HCT116 (cell line): Measurements from ENCODE around the gene IGF2BP3. TPM values are rescaled to one million over a fixed set of nuclear protein-coding genes. Genes with fewer than 3 reads are reported as not detected.

ENCODE experiments used
- ATAC-seq: fragments of 200-7000 bp; cut with Tn5 transposase; 2 replicates; pipeline ENCODE4 v1.9.1; 2020; ENCODE audit warnings: mild to moderate bottlenecking, moderate library complexity
- BruUV-seq: library from RNA; stranded (reverse); fragments of 400-500 nt; replicated peaks from 2 replicates; lab custom pipeline; 2021; lab: Mats Ljungman, UMichigan
- CTCF ChIA-PET: fragments of 300-600 bp; sonication (Branson Sonifier 250); formaldehyde crosslinking; loops from one replicate; lab custom pipeline; 2021; ENCODE audit warnings: antibody characterized with exemption; lab: Charles Lee
- POLR2A ChIA-PET: fragments of 300-600, 350-600 bp; sonication (Branson Sonifier 250); formaldehyde crosslinking; loops from one replicate; lab custom pipeline; 2021; ENCODE audit warnings: antibody characterized with exemption; lab: Charles Lee
- RAD21 ChIA-PET, 2 experiments: fragments of 300-600 bp; sonication (Branson Sonifier 250); formaldehyde crosslinking; loops; one replicate each; lab custom pipeline; 2023; ENCODE audit warnings: low total read pairs in 2 of 2; ENCODE audit not compliant: uncharacterized antibody in 2 of 2, unreplicated experiment in 2 of 2, low non-redundant PET in 1 of 2; lab: Charles Lee
- DNase-seq: peaks from one replicate; pipeline ENCODE4 v3.0.0-alpha.2; 2010; ENCODE audit warnings: low read depth, low spot score
- H2AFZ ChIP-seq: fragments of 200-600 bp; shearing (Covaris generic), sonication (generic); 2 replicates; pipeline ENCODE4 v1.6.1; 2017; ENCODE audit warnings: low read depth, mixed run types, mixed read lengths, antibody characterized with exemption, low read length; ENCODE audit not compliant: poor library complexity, severe bottlenecking
- H3K27ac ChIP-seq: 2 replicates; pipeline ENCODE4 v1.5.1; 2012; ENCODE audit warnings: low read depth, low read length
- H3K27me3 ChIP-seq: fragments of 200-600 bp; sonication (generic); 2 replicates; pipeline ENCODE4 v1.6.1; 2016; ENCODE audit warnings: mixed run types, low read length, mixed read lengths; ENCODE audit not compliant: insufficient read depth
- H3K36me3 ChIP-seq, 2 experiments: fragments of 200-500 bp in 1 of 2; fragments of 200-600 bp in 1 of 2; sonication (Bioruptor generic) in 1 of 2; sonication (generic) in 1 of 2; 2 replicates each; pipeline versions ENCODE4 v1.5.1 to v1.6.1; 2014 to 2016; ENCODE audit warnings: low read length in 2 of 2, inconsistent platforms in 1 of 2, mixed read lengths in 1 of 2, mixed run types in 1 of 2; ENCODE audit not compliant: insufficient read depth in 2 of 2, control insufficient read depth in 1 of 2
- H3K4me1 ChIP-seq, 2 experiments: fragments of 200-600 bp in 1 of 2; sonication (generic) in 1 of 2; 2 replicates each; pipeline versions ENCODE4 v1.5.1 to v1.6.1; 2012 to 2017; ENCODE audit warnings: low read length in 2 of 2, inconsistent platforms in 1 of 2, mild to moderate bottlenecking in 1 of 2, mixed read lengths in 1 of 2, mixed run types in 1 of 2, moderate library complexity in 1 of 2; ENCODE audit not compliant: insufficient read depth in 2 of 2, control insufficient read depth in 1 of 2
- H3K4me2 ChIP-seq: fragments of 200-600 bp; sonication (generic); 2 replicates; pipeline ENCODE4 v1.6.1; 2017; ENCODE audit warnings: mixed run types, low read length, mixed read lengths
- H3K4me3 ChIP-seq, 2 experiments: fragments of 200-600 bp in 1 of 2; sonication (generic) in 1 of 2; replicated peaks in 1 of 2; 2 replicates each; pipeline ENCODE4 v1.5.1; 2011 to 2016; ENCODE audit warnings: low read length in 2 of 2, control low read depth in 1 of 2, low read depth in 1 of 2, mild to moderate bottlenecking in 1 of 2, mixed read lengths in 1 of 2, mixed run types in 1 of 2
- H3K79me2 ChIP-seq: fragments of 200-600 bp; sonication (generic); 2 replicates; pipeline ENCODE4 v1.6.1; 2017; ENCODE audit warnings: mild to moderate bottlenecking, mixed run types, low read length, moderate library complexity, mixed read lengths; ENCODE audit not compliant: insufficient read depth
- H3K9ac ChIP-seq: fragments of 200-600 bp; sonication (generic); 2 replicates; pipeline ENCODE4 v1.6.1; 2016; ENCODE audit warnings: low read length, mixed read lengths
- H3K9me2 ChIP-seq: fragments of 200-600 bp; sonication (generic), shearing (Covaris generic); 2 replicates; pipeline ENCODE4 v1.6.1; 2017; ENCODE audit warnings: mixed run types, mild to moderate bottlenecking, moderate library complexity; ENCODE audit not compliant: insufficient read depth
- H3K9me3 ChIP-seq, 2 experiments: fragments of 200-500 bp in 1 of 2; fragments of 200-600 bp in 1 of 2; sonication (Bioruptor generic) in 1 of 2; sonication (generic) in 1 of 2; 2 replicates each; pipeline ENCODE4 v1.6.1; 2014 to 2017; ENCODE audit warnings: low read length in 2 of 2, mixed read lengths in 2 of 2, inconsistent platforms in 1 of 2, low read depth in 1 of 2, mild to moderate bottlenecking in 1 of 2, mixed run types in 1 of 2, moderate library complexity in 1 of 2; ENCODE audit not compliant: control insufficient read depth in 1 of 2, insufficient read depth in 1 of 2
- H4K20me1 ChIP-seq: fragments of 200-600 bp; sonication (generic), shearing (Covaris generic); 2 replicates; pipeline ENCODE4 v1.6.1; 2017; ENCODE audit warnings: mixed run types, mild to moderate bottlenecking, moderate library complexity; ENCODE audit not compliant: insufficient read depth
- CBX3 ChIP-seq: IDR thresholded peaks from 2 replicates; pipeline ENCODE4 v1.6.1; 2012; ENCODE audit warnings: low read depth
- CEBPB ChIP-seq: IDR thresholded peaks from 2 replicates; pipeline ENCODE4 v1.6.1; 2012; ENCODE audit warnings: low read depth
- CTCF ChIP-seq, 3 experiments: fragments of 200-600 bp in 1 of 3; sonication (generic) in 1 of 3; IDR thresholded peaks in 2 of 3; conservative IDR thresholded peaks in 1 of 3; 2 replicates each; pipeline ENCODE4 v1.5.1; 2012 to 2017; ENCODE audit warnings: low read depth in 2 of 3, low read length in 2 of 3, antibody characterized with exemption in 1 of 3, borderline replicate concordance in 1 of 3, control low read depth in 1 of 3, mild to moderate bottlenecking in 1 of 3, mixed read lengths in 1 of 3, mixed run types in 1 of 3, moderate library complexity in 1 of 3; ENCODE audit not compliant: insufficient read depth in 1 of 3
- EGR1 ChIP-seq: IDR thresholded peaks from 2 replicates; pipeline ENCODE4 v1.6.1; 2012; ENCODE audit warnings: low read depth
- ELF1 ChIP-seq: IDR thresholded peaks from 2 replicates; pipeline ENCODE4 v1.6.1; 2012; ENCODE audit warnings: low read depth, borderline replicate concordance
- JUND ChIP-seq: IDR thresholded peaks from 2 replicates; pipeline ENCODE4 v1.6.1; 2012
- RAD21 ChIP-seq: IDR thresholded peaks from 2 replicates; pipeline ENCODE4 v1.6.1; 2012; ENCODE audit warnings: low read depth, mild to moderate bottlenecking
- SP1 ChIP-seq: IDR thresholded peaks from 2 replicates; pipeline ENCODE4 v1.6.1; 2012; ENCODE audit warnings: low read depth
- SRF ChIP-seq: IDR thresholded peaks from 2 replicates; pipeline ENCODE4 v1.6.1; 2012; ENCODE audit warnings: low read depth
- YY1 ChIP-seq: IDR thresholded peaks from 2 replicates; pipeline ENCODE4 v1.6.1; 2011; ENCODE audit warnings: low read length, low read depth, moderate library complexity, mild to moderate bottlenecking; ENCODE audit not compliant: insufficient replicate concordance; ENCODE audit errors: extremely low read depth
- ZFX ChIP-seq: fragments of 450-650 bp; IDR thresholded peaks from 2 replicates; pipeline ENCODE4 v1.6.1; 2017
- ZNF274 ChIP-seq: fragments of 200-500 bp; sonication (Bioruptor generic); IDR thresholded peaks from 2 replicates; pipeline ENCODE4 v1.6.1; 2014; ENCODE audit warnings: mild to moderate bottlenecking, low read depth, low read length, inconsistent platforms
- intact Hi-C: fragments of 100-400 bp; cut with micrococcal nuclease; formaldehyde crosslinking; loops from 2 replicates; pipeline ENCODE4 v1.10.0; 2022
- total RNA-seq: library from RNA; stranded (reverse); gene quantifications from one replicate; pipeline ENCODE4 v1.2.1, GENCODE V29; 2021; ENCODE audit not compliant: unreplicated experiment
- TF ChIP-seq, protein P1 (sequence below): IDR thresholded peaks from 2 replicates; pipeline ENCODE4 v1.6.1; 2012
- TF ChIP-seq, protein P2 (sequence below): IDR thresholded peaks from 2 replicates; pipeline ENCODE4 v1.6.1; 2012; ENCODE audit warnings: low read depth

Gene IGF2BP3
- total RNA-seq, 1 experiment from 2014 or later, result 79.1 TPM

DNA sequence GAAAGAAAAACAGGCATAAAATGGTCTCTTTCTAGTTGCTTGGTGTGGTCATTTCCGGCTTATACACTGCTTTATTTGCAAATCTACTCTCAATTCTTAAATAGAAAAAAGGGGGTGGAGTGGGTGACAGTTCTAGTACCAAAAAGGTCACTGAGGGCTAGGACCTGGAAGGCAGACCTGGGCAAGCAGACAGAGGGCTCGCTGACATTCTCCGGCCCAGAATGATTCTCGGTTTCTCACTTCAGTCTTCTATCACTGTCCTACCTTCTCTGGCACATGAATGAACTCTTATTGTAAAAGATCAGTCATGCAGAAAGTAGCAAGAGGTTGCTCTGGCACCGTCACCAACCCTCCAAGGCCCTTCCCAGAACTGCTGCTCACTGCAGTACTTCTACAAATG is 117.1 kb downstream of the IGF2BP3 start:
- Histone ChIP-seq H3K36me3 (no peaks in the 10 kb centered on the region), H3K79me2 (peaks cover 23% of the 10 kb centered on the region; the same call in 1 of the 2 replicates), H3K9me2 (no peaks in the 10 kb centered on the region), H3K27ac (peak overlapping the region; percentile 92), H3K4me3 (no peak overlapping the region), H3K4me2 (peak overlapping the region; percentile 10), H3K27me3 (no peaks in the 10 kb centered on the region), H2AFZ (no peak overlapping the region), H4K20me1 (no peaks in the 10 kb centered on the region), H3K9me3 (no peaks in the 10 kb centered on the region), H3K9ac (no peak overlapping the region), H3K4me1 (peaks cover 95 to 97% of the 10 kb centered on the region in 2 experiments)
- ATAC-seq (no peak), DNase-seq (no peak)
- no TSS peak for BruUV-seq
- intact Hi-C loops, result no loop called here
- no peak for TF ChIP-seq CTCF (IDR thresholded peaks at IDR 0.05 in 2 of 3, conservative IDR thresholded peaks at IDR 0.05 in 1 of 3; ENCODE audit: borderline replicate concordance in 1 of 3, insufficient read depth in 1 of 3, low read depth in 2 of 3, low read length in 2 of 3)
- no peak for TF ChIP-seq ZNF274
- no peak for TF ChIP-seq CBX3
- no peak for TF ChIP-seq RAD21
- TF ChIP-seq CEBPB, result no peak
- no peak for TF ChIP-seq SRF
- no peak for TF ChIP-seq SP1
- no peak for TF ChIP-seq ZFX
- TF ChIP-seq ELF1, result no peak
- ChIA-PET RAD21 (no interaction called here), CTCF (no interaction called here), POLR2A (no interaction called here)

- BruUV-seq, result no TSS peak
- no peak overlapping the region for H2AFZ ChIP-seq
- H3K4me1 ChIP-seq, result peaks cover 89 to 100% of the 10 kb centered on the region in 2 experiments
- ChIA-PET RAD21 (interaction anchor here in 1 of 2 experiments (1.1 kb wide), 1 partner anchor 77 kb away, joined by 3 read pairs; no protein-coding TSS in a partner anchor), CTCF (interaction anchor here (1.6 to 2.1 kb wide), 2 partner anchors 13 to 78 kb away, joined by 4 to 6 read pairs; no protein-coding TSS in a partner anchor), POLR2A (interaction anchor here (1.4 to 1.5 kb wide), 2 partner anchors 7 to 17 kb away, joined by 3 to 4 read pairs; no protein-coding TSS in a partner anchor)
- no peaks in the 10 kb centered on the region for H3K9me2 ChIP-seq
- H3K9ac ChIP-seq, result peak overlapping the region; percentile 16
- peak overlapping the region; percentile 92 for H3K27ac ChIP-seq
- TF ChIP-seq YY1, result no peak
- TF ChIP-seq ELF1, result no peak
- TF ChIP-seq JUND, result no peak
- TF ChIP-seq ZFX, result no peak
- TF ChIP-seq, protein P1, sequence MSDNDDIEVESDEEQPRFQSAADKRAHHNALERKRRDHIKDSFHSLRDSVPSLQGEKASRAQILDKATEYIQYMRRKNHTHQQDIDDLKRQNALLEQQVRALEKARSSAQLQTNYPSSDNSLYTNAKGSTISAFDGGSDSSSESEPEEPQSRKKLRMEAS, result no peak
- no peak for TF ChIP-seq ZNF274
- TF ChIP-seq, protein P2, sequence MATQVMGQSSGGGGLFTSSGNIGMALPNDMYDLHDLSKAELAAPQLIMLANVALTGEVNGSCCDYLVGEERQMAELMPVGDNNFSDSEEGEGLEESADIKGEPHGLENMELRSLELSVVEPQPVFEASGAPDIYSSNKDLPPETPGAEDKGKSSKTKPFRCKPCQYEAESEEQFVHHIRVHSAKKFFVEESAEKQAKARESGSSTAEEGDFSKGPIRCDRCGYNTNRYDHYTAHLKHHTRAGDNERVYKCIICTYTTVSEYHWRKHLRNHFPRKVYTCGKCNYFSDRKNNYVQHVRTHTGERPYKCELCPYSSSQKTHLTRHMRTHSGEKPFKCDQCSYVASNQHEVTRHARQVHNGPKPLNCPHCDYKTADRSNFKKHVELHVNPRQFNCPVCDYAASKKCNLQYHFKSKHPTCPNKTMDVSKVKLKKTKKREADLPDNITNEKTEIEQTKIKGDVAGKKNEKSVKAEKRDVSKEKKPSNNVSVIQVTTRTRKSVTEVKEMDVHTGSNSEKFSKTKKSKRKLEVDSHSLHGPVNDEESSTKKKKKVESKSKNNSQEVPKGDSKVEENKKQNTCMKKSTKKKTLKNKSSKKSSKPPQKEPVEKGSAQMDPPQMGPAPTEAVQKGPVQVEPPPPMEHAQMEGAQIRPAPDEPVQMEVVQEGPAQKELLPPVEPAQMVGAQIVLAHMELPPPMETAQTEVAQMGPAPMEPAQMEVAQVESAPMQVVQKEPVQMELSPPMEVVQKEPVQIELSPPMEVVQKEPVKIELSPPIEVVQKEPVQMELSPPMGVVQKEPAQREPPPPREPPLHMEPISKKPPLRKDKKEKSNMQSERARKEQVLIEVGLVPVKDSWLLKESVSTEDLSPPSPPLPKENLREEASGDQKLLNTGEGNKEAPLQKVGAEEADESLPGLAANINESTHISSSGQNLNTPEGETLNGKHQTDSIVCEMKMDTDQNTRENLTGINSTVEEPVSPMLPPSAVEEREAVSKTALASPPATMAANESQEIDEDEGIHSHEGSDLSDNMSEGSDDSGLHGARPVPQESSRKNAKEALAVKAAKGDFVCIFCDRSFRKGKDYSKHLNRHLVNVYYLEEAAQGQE, result no peak
- TF ChIP-seq EGR1, result no peak
- TF ChIP-seq RAD21, result no peak
- no peak for ATAC-seq
- peaks cover 19% of the 10 kb centered on the region; the same call in 1 of the 2 replicates for H3K79me2 ChIP-seq
- H3K9me3 ChIP-seq, result no peaks in the 10 kb centered on the region
- intact Hi-C loops, result no loop called here
- H3K4me2 ChIP-seq, result peak overlapping the region; percentile 65
- no peaks in the 10 kb centered on the region for H4K20me1 ChIP-seq
- peaks cover 3 to 13% of the 10 kb centered on the region in 2 experiments; a peak in 3 of 4 replicates for H3K36me3 ChIP-seq
- no peak overlapping the region for H3K4me3 ChIP-seq
- no peaks in the 10 kb centered on the region for H3K27me3 ChIP-seq
- no peak for DNase-seq
These were observed 119.8 kb downstream of the IGF2BP3 start for GRCh38 chr7:23350466-23350865.
